Measurements from ENCODE around the gene MIOX.
"Not testable (repeated sequence)": the region's sequence is repeated elsewhere in the genome, so short reads cannot be mapped to it uniquely, and the experiment has no call there.

- not testable (repeated sequence) for TF ChIP-seq EZH2 (IDR thresholded peaks at IDR 0.05; ENCODE audit: borderline replicate concordance, low read depth, low read length, severe bottlenecking); CTCF (IDR thresholded peaks at IDR 0.05; ENCODE audit: extremely low read depth in 1 of 2, insufficient read depth in 1 of 2, low read depth in 1 of 2, low read length in 2 of 2); MYC (IDR thresholded peaks at IDR 0.05; ENCODE audit: low read depth, low read length); POLR2AphosphoS5 (IDR thresholded peaks at IDR 0.05; ENCODE audit: insufficient read depth, low read depth, low read length); JUN (IDR thresholded peaks at IDR 0.05; ENCODE audit: borderline replicate concordance, insufficient read depth, insufficient read length, low read depth); MAX (IDR thresholded peaks at IDR 0.05; ENCODE audit: insufficient read depth, insufficient read length)
Measured at GRCh38 chr22:50520184-50520583, 33.5 kb downstream of the MIOX start.
